ENCODE results near the gene MYT1. TPM values are rescaled to one million over a fixed set of nuclear protein-coding genes. Genes with fewer than 3 reads are reported as not detected.

MYT1 gene
- total RNA-seq, 3 donors from 2014 or later (not counting 1 experiment from before 2014, with no cell fraction given): not detected

- H3K27me3 Mint-ChIP-seq (ENCODE audit: low read depth in 2 of 2): peaks cover 6 to 8% of the 10 kb centered on the region in 2 donors
- Histone ChIP-seq H3K4me3 (ENCODE audit: low read length) (no peak overlapping the region), H3K4me1 (ENCODE audit: control insufficient read depth, insufficient read depth, low read length) (no peaks in the 10 kb centered on the region), H3K27ac (ENCODE audit: low read length) (no peak overlapping the region), H3K27me3 (ENCODE audit: control insufficient read depth, insufficient read depth, low read length) (no peaks in the 10 kb centered on the region), H3K36me3 (ENCODE audit: control insufficient read depth, insufficient read depth, low read length) (no peaks in the 10 kb centered on the region), H3K9me3 (ENCODE audit: control insufficient read depth, insufficient read depth, low read length) (peaks cover 12% of the 10 kb centered on the region)
- no peak for TF ChIP-seq CTCF (IDR thresholded peaks at IDR 0.05)
- ATAC-seq (no peak), DNase-seq (no peak)
- H3K36me3 Mint-ChIP-seq: no peaks in the 10 kb centered on the region
- peaks cover 0 to 5% of the 10 kb centered on the region in 2 donors for H3K4me1 Mint-ChIP-seq
- no peak overlapping the region for H3K27ac Mint-ChIP-seq
- 25% methylated on average over 9 of the region's 9 CpGs for WGBS (ENCODE audit: insufficient coverage)
- H3K4me3 Mint-ChIP-seq: no peak overlapping the region
- H3K9me3 Mint-ChIP-seq: peaks cover 0 to 2% of the 10 kb centered on the region in 2 donors
- intact Hi-C loops (cut with micrococcal nuclease): no loop called here
Measured at GRCh38 chr20:64142590-64142989, 21.7 kb upstream of the MYT1 start.

DNA sequence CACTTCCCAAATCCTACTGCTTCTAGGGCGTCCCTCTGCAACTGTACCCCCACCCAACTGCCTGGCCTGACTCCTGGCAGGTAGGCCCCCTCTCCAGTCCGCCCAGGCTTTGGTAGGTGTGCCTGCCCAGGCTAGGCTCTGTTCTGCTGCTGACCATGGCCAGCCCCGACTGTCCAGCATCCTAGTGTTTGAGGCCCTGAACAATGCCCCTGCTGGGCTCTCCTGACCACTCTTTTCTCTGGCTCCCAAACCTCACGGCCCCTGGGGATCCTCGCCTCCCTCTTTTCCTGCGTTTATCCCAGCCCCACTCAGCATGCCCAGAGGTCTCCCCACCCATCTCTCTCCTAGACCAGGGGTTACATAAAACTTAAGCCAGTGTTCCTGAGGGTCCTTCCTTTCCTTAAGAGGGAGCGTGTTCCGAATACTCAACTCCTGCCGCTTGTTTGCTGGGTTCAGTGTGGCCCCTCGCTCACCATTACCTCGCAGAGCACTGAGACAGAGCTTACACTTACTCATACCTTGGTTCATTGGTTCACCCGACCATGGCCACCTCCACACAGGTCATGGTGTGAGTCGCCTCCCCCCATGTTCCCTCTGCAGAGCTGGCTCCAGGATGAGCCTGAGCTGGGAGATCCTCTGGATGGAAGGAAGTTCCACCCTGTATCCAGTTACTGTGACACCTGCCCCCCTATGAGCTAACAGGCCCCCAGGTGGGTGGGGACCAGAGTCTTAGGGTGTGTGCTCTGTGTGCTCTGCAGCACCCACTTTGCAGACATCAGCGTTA is 21.0 kb upstream of the MYT1 start:
- 86% methylated on average over 14 of the region's 14 CpGs for WGBS (ENCODE audit: insufficient coverage)
- no peak for TF ChIP-seq CTCF (IDR thresholded peaks at IDR 0.05)
- ATAC-seq (no peak), DNase-seq (no peak)
- Histone ChIP-seq H3K27me3 (ENCODE audit: control insufficient read depth, insufficient read depth, low read length) (no peaks in the 10 kb centered on the region), H3K27ac (ENCODE audit: low read length) (no peak overlapping the region), H3K36me3 (ENCODE audit: control insufficient read depth, insufficient read depth, low read length) (no peaks in the 10 kb centered on the region), H3K9me3 (ENCODE audit: control insufficient read depth, insufficient read depth, low read length) (peaks cover 12% of the 10 kb centered on the region), H3K4me3 (ENCODE audit: low read length) (no peak overlapping the region), H3K4me1 (ENCODE audit: control insufficient read depth, insufficient read depth, low read length) (no peaks in the 10 kb centered on the region)
- H3K9me3 Mint-ChIP-seq: peaks cover 0 to 2% of the 10 kb centered on the region in 2 donors
- peaks cover 0 to 5% of the 10 kb centered on the region in 2 donors for H3K4me1 Mint-ChIP-seq
- H3K36me3 Mint-ChIP-seq: no peaks in the 10 kb centered on the region
- peaks cover 6 to 8% of the 10 kb centered on the region in 2 donors for H3K27me3 Mint-ChIP-seq (ENCODE audit: low read depth in 2 of 2)
- intact Hi-C loops (cut with micrococcal nuclease): no loop called here
- no peak overlapping the region for H3K27ac Mint-ChIP-seq
- H3K4me3 Mint-ChIP-seq: no peak overlapping the region

DNA sequence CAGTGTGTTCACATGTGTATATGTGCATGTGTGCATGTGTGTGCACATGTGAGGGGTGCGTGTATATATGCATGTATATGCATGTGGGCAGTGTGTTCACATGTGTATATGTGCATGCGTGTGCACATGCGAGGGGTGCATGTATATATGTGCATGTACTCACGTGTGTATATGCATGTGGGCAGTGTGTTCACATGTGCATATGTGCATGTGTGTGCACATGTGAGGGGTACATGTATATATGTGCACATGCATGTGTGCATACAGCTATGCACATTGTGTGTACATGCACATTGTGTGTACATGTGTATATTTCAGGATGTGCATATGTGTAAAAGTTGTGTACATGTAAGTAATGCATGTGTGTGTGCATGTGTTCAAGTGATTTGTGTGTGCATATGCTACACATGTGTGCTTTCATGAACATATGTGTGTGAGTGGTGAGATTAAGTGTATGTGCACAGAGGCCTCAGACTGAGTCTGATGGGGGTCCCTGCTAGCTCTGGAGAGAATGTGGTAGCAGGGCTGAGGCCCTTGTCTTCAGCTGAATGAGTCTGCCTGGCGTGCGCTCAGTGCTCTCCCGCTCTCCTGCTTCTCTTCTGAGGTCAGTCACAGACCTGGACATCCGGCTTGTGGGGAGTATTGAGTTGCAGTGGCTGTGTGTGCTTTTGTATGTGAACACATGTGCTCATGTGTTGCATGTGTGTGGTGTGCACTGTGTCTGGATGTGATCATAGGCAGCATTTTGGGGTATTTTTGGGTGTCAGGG is 19.9 kb upstream of the MYT1 start:
- Mint-ChIP-seq H3K4me3 (no peak overlapping the region), H3K27me3 (ENCODE audit: low read depth in 2 of 2) (peaks cover 6 to 8% of the 10 kb centered on the region in 2 donors), H3K27ac (no peak overlapping the region), H3K4me1 (peaks cover 0 to 5% of the 10 kb centered on the region in 2 donors), H3K36me3 (no peaks in the 10 kb centered on the region), H3K9me3 (peaks cover 0 to 2% of the 10 kb centered on the region in 2 donors)
- DNase-seq (no peak), ATAC-seq (no peak)
- Histone ChIP-seq H3K27ac (ENCODE audit: low read length) (no peak overlapping the region), H3K4me1 (ENCODE audit: control insufficient read depth, insufficient read depth, low read length) (no peaks in the 10 kb centered on the region), H3K9me3 (ENCODE audit: control insufficient read depth, insufficient read depth, low read length) (peaks cover 12% of the 10 kb centered on the region), H3K4me3 (ENCODE audit: low read length) (no peak overlapping the region), H3K36me3 (ENCODE audit: control insufficient read depth, insufficient read depth, low read length) (no peaks in the 10 kb centered on the region), H3K27me3 (ENCODE audit: control insufficient read depth, insufficient read depth, low read length) (no peaks in the 10 kb centered on the region)
- no peak for TF ChIP-seq CTCF (IDR thresholded peaks at IDR 0.05)
- 96% methylated on average over 8 of the region's 8 CpGs for WGBS (ENCODE audit: insufficient coverage)
- intact Hi-C loops (cut with micrococcal nuclease): no loop called here
